UCSD-AML1 (cell line): Measurements from ENCODE around the gene B3GNT7.
"Not testable (repeated sequence)": the region's sequence is repeated elsewhere in the genome, so short reads cannot be mapped to it uniquely, and the experiment has no call there.

Experiments used
- DNase-seq: peaks from one replicate; lab custom pipeline; 2025; ENCODE audit not compliant: unreplicated experiment; lab: John Stamatoyannopoulos, UW

Gene B3GNT7

DNA sequence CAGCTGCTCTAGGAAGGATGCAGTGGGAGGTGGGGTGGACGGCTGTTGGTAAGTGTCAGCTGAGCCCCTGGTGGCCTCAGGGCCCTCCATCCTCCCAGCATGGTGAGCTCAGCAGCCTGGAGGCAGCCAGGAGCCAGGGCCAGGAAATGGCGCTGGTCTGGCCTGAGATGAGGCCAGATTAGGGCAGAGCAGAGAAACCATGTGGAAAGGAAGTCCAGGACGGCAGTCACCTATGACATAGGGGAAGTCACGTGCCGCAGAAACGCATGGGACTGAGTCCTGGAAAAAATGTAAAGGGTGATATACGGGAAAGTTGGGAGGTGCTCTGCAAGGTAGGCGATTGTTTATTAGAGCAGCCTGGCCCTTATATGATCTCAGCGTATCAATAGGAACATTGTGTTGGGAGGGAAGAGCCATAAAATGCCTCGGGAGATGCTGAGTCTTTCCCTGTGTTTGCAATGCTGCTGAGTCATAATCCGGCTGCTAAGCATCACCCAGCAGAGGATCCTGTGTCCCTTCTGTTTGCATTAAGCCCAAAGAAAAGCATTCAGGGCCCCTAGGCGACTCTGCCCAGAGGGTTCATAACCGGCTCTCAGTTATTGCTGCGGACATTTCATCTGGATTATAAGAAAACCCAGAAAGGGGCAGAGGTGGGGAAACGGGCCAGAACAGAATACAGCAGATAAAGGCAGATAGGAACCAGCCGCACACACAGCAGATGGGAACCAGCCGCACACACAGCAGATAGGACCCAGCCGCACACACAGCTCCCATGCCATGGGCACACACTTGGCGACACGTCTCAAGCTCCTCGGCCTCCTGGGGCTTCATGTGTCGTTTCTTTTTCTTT is 30.3 kb upstream of the B3GNT7 start:
- peak; percentile 61 for DNase-seq

DNA sequence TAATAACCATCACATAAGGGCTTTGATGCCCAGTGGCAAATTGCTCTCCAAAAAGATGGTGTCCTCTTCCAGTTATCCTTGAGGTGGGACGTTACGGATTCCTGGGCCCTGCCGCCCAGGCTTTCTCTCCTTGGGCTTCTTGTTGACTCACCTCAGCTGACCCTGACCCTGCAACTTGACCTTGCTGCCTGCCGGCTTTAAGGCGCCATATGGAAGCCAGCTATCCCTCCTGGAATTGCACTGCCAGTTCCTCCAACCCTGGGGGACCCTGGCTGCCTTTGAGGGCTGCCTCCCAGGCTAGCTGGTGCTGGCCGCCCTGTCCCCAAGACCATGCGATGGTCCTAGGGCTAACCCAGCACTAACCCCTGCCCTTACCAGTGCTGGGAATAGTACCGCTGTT is 28.3 kb upstream of the B3GNT7 start:
- DNase-seq: no peak

DNA sequence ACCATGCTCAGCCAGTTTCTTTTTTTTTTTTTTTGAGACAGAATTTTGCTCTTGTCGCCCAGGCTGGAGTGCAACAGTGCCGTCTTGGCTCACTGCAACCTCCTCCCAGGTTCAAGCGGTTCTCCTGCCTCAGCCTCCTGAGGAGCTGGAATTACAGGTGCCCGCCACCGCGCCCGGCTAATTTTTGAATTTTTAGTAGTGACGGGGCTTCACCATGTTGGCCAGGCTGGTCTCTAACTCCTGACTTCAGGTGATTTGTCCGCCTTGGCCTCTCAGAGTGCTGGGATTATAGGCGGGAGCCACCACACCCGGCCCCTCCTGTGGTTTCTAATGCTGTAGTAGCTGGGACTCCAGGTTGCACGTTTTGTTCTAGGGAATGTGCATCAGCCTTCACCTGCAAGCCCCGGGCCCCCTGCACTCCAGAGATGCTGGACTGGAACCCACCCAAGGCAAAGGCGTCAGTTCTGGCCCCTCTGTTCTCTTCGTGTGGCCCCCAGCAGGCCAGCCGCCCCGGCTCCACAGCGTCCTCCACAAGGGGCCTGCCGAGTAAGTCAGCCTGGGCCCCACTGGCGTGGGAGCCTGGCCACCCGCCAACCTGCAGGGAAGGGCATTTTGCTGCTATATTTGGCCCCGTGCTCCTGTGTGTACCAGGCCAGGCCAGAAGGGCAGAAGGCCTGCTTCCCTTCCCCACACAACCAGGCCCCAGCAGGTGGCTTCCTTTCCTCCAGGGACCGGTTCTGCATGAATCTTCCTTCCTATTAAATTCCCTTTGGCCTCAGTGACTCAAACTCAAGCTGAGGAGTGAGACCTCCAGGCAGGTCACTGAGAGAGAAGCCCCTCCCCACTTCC is 25.7 kb upstream of the B3GNT7 start:
- no peak for DNase-seq

DNA sequence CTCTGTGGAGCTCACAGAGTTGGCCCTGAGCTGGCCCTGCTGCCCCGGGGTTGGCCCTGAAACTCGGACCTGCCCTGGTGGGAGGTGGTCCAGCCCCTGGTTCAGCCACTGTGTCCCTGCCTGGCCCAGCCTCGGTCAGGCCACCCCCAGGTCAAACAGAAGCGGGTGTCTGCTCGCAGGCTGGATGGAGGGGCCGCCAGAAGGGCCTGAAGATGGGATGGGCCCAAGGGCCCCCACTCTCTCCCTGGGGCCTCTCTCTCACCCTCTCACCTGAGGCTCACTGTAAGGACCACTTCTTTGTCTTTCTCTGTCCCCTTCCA is 25.1 kb upstream of the B3GNT7 start:
- no peak for DNase-seq

DNA sequence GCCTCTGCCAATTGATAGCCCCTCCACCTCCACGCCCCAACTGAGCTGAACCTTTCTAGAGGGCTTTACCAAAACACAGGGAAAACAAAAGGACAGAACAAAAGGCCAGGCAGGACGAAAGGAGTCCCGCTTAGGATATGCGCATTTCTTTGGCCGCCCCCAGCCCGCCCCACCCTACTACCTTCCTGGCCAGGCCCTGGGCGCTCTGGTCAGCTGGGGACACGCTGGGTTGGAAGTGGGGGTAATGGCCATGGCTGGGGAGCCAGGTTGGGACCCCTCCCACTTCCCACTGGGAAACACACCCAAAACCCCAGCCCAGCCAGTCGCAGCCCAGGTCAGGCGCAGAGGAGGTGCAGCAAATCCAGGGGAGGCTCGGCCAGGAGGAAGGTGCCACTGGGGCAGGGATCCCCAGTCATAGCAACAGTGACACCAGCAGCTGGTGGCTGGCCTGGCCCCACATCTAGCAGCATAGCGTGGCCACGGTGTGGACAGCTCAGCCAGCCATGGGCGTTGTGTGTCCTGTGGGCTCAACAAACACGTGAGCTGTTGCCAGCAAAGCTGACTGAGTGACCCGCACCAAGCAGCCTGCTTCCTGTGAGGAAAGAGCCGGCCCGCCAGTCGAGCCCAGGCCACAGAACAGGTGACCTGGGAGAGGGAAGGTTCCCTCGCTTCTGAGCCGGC is 24.6 kb upstream of the B3GNT7 start:
- no peak for DNase-seq

GRCh38 chr2:231371430-231372054 is 24.0 kb upstream of the B3GNT7 start:
- DNase-seq: no peak

- no peak for DNase-seq
Measured at GRCh38 chr2:231372326-231372725, 23.2 kb upstream of the B3GNT7 start.

DNA sequence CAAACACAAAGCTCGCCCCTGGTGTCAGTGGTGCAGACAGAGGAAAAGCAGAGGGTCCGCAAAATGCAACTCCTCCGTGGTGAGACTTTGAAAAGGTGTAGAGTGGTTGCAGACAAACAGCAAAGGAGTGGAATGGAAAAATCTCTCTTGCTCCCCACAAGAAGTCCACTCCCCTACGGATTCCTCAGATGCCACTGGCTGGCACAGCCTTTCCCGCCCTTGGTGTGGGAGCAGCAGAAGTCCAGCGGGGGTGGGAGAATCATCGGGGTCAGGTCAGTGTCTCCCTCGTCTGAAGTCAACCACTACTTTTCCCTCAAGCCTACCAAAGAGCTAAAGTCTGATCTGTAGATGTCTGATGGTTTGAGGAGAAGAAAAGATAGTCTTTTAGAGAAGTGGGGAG is 22.3 kb upstream of the B3GNT7 start:
- DNase-seq: no peak

GRCh38 chr2:231373786-231374349 is 21.6 kb upstream of the B3GNT7 start:
- no peak for DNase-seq

DNA sequence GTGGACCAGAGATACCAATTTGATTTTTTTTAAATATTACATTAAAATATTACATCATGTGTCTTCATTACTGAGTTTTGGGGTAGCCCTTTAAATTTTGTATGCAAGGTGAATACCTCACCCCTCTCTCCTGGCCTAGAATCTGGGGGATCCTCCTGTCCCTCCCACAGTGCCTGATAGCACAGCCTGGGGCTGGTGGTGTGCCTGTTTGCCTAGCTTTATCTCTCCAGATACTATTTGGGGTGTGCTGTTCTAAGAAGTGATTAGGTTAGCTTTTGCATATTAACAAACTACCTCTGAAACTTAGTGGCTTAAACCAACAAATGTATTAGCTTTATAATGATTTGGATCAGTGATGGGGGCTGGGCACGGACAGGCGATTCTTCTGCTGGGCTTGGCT is 20.7 kb upstream of the B3GNT7 start:
- no peak for DNase-seq

DNA sequence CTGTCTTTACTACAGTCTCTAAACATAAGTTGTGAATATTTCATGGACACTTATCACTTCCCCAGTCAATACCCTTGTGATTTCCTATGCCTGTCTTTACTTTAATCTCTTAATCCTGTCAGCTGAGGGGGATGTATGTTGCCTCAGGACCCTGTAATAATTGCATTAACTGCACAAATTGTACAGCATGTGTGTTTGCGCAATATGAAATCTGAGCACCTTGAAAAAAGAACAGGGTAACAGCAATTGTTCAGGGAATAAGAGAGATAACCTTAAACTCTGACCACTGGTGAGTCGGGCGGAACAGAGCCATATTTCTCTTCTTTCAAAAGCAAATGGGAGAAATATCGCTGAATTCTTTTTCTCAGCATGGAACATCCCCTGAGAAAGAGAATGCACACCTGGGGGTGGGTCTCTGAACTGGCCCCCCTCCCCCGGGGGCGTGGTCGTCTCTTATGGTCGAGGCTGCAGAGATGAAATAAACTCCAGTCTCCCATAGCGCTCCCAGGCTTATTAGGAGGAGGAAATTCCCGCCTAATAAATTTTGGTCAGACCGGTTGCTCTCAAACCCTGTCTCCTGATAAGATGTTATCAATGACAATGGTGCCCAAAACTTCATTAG is 19.4 kb upstream of the B3GNT7 start:
- not testable (repeated sequence) for DNase-seq

DNA sequence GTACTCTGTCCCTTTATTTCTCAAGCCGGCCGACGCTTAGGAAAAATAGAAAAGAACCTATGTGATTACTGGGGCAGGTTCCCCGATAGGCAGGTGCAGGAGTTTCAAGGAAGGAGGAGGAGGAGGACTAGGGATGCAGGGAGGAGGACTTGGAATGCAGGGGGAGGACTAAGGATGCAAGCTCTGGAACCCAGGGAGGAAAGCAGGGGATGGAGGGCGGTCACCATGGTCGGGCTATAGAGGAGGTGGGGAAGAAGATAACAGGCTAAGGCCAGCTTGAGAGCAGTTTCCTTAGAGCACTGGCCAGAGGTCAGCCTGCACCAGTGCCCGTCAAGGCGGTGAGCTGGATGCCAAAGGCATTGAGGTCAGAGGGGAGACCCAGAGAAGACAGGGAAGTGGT is 18.7 kb upstream of the B3GNT7 start:
- DNase-seq: no peak

DNA sequence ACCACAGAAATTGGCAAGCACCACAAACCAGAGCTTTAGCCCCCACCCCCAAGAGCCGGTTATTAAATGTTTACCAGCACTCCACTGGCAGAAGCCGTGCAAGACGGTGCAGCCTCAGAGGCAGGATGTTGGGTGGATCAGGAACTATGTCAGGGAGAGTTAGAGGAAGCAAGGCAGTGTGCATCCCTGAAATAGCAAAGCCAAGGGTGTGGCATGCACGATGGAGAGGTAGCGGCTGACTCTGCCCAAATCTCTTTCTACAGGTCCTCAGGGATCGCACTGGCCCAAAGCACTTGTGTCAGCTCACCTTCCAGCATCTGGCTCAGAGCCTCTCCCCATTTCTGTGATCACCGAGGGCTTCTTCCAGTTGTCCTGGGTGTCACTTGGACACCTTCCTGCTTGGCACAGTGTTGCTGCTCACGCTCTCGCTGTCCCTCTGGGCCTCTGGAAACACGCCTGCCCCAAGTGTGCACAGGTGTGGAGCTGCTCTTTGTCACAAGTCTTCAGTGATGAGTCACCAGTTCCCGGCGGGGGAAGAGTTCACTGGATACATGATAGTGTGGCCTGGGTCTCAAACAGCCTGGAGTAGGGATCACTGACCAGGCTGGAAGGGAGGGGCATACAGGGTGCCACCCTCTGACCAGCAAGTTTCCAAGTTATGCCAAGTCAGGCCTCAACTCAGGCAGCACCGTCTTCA is 17.3 kb upstream of the B3GNT7 start:
- DNase-seq: peak; percentile 41

GRCh38 chr2:231379266-231380215 is 16.0 kb upstream of the B3GNT7 start:
- DNase-seq: no peak

GRCh38 chr2:231380307-231380706 is 15.2 kb upstream of the B3GNT7 start:
- DNase-seq: no peak

DNA sequence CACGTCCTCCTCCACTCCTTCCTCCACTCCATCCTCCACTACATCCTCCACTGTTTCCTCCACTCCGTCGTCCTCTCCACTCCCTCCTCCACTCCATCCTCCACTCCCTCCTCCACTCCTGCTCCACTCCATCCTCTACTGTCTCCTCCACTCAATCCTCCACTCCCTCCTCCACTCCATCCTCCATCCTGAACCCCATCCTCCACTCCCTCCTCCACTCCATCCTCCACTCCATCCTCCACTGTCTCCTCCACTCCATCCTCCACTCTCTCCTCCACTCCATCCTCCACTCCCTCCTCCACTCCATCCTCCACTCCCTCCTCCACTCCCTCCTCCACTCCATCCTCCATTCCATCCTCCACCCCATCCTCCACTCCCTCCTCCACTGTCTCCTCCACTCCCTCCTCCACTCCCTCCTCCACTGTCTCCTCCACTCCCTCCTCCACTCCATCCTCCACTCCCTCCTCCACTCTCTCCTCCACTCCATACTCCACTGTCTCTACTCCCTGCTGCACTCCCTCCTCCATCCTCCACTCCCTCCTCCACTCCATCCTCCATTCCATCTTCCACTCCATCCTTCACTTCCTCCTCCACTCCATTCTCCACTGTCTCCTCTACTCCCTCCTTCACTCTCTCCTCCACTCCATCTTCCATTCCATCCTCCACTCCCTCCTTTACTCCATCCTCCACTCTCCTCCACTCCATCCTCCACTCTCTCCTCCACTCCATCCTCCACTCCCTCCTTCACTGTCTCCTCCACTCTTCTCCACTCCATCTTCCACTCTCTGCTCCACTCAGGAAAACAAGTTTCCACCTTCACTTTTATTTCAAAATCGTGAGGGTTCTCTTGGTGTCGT is 14.3 kb upstream of the B3GNT7 start:
- no peak for DNase-seq

DNA sequence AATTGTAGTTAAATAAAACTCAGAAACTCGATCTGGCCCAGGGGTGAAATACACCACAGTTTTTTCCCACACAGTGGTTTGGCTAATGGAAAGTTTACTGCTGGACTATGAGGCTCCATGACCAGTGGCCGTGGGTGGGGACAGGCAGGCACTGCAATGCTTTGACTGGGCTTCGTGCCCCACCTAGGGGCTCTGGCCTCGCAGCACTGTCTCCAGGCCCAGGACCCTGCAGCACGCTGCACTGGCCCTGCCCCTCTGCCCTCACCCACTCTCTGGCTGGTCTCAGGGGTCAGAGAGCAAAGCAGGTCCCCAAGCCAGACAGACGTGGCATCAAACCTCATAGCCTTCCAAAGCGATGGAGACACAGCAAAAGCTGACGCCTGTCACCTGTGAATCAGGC is 13.4 kb upstream of the B3GNT7 start:
- DNase-seq: no peak
